GM23338 (cell line): ENCODE data around the gene N4BP2L1.

Experiments used
- NANOG ChIP-seq: IDR thresholded peaks from 2 replicates; pipeline ENCODE4 v1.6.1; 2016; ENCODE audit warnings: antibody characterized with exemption, borderline replicate concordance
- POLR2AphosphoS5 ChIP-seq: IDR thresholded peaks from 2 replicates; pipeline ENCODE4 v1.6.1; 2016; ENCODE audit warnings: antibody characterized with exemption, low read depth

DNA sequence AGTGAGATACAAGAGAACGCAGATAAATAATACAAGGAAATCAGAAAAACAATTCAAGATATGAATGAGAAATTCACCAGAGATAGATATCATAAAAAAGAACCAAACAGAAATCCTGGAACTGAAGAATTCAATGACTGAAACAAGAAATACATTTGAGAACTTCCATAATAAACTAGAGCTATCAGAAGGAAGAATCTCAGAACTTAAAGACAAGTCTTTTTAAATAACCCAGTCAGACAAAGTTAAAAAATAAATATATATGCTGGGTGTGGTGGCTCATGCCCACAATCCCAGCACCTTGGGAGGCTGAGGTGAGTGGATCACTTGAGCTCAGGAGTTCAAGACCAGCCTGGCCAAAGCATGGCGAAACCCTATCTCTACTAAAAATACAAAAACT lies 28.7 kb upstream of the N4BP2L1 start:
- TF ChIP-seq NANOG, result no peak
- no peak for TF ChIP-seq POLR2AphosphoS5
